ENCODE results near the gene DZIP1.

GRCh38 chr13:95676762-95677563 is 32.5 kb upstream of the DZIP1 start, which contains the start of gene DNAJC3:
- TF ChIP-seq CTCF (IDR thresholded peaks at IDR 0.05), result no peak
- TF ChIP-seq CEBPB (IDR thresholded peaks at IDR 0.05), result no peak
- TF ChIP-seq MYC (IDR thresholded peaks at IDR 0.05; ENCODE audit: borderline replicate concordance, low read length), result no peak
- TF ChIP-seq POLR2AphosphoS2 (conservative IDR thresholded peaks at IDR 0.05; ENCODE audit: low read length), result no peak
- peak in 1 of 2 experiments; percentile 38; a peak in 1 of 5 replicates for TF ChIP-seq JUN (IDR thresholded peaks at IDR 0.05)
- peak; percentile 72 for TF ChIP-seq POLR2A (IDR thresholded peaks at IDR 0.05; ENCODE audit: low read length)
- no peak for TF ChIP-seq EHMT2 (IDR thresholded peaks at IDR 0.05; ENCODE audit: low read depth)
- no peak for TF ChIP-seq ELK1 (IDR thresholded peaks at IDR 0.05; ENCODE audit: low read depth, low read length)

All from A549 (cell line).